K562 (cell line): ENCODE results near the gene KRTAP5-6. TPM values are rescaled to one million over a fixed set of nuclear protein-coding genes. Genes with fewer than 3 reads are reported as not detected.

Source experiments
- ATAC-seq: fragments of 200-7000 bp; cut with Tn5 transposase; 3 replicates; pipeline ENCODE4 v1.9.1; 2020; ENCODE audit warnings: moderate library complexity
- BruUV-seq: library from RNA; stranded (reverse); fragments of 400-500 nt; replicated peaks from 2 replicates; lab custom pipeline; 2021; lab: Mats Ljungman, UMichigan
- CTCF ChIA-PET: fragments of 300-600 bp; formaldehyde crosslinking; extraction: SDS; loops from one replicate; lab custom pipeline; 2021; ENCODE audit warnings: low intra/inter-chr PET ratio; lab: Yijun Ruan, JAX
- POLR2A ChIA-PET: fragments of 300-600, 350-650 bp; sonication (Branson Sonifier 250); formaldehyde crosslinking; extraction: SDS; loops from one replicate; lab custom pipeline; 2021; ENCODE audit warnings: antibody characterized with exemption, inconsistent platforms; lab: Yijun Ruan, JAX
- DNase-seq, 4 experiments: peaks; one replicate each; pipeline versions ENCODE4 v3.0.0 to v3.0.0-alpha.2; 2011 to 2018; ENCODE audit warnings: low spot score in 3 of 4, mixed read lengths in 3 of 4; ENCODE audit errors: extremely low read depth in 1 of 4
- FAIRE-seq: peaks from 2 replicates; lab custom pipeline; 2011; peaks lifted over from hg19 to GRCh38; lab: Jason Lieb, UNC
- H2AFZ ChIP-seq: 2 replicates; pipeline ENCODE4 v1.6.0; 2011; ENCODE audit warnings: low read depth, low read length, control low read depth, inconsistent platforms
- H3K27ac ChIP-seq: fragments of 200-600 bp; 3 replicates; pipeline ENCODE4 v1.8.0; 2011; ENCODE audit warnings: low read depth, mild to moderate bottlenecking, control low read depth, inconsistent platforms, low read length, moderate library complexity, mixed read lengths; ENCODE audit errors: extremely low read depth
- H3K27me3 ChIP-seq, 2 experiments: fragments of 300-600 bp in 1 of 2; 2 replicates in 1 of 2; 3 replicates in 1 of 2; pipeline versions ENCODE4 v1.6.0 to v1.8.0; 2011; ENCODE audit warnings: inconsistent platforms in 2 of 2, low read length in 2 of 2, mild to moderate bottlenecking in 1 of 2, mixed read lengths in 1 of 2, moderate library complexity in 1 of 2; ENCODE audit not compliant: control insufficient read depth in 2 of 2, insufficient read depth in 2 of 2
- H3K36me3 ChIP-seq: fragments of 300-600 bp; 3 replicates; pipeline ENCODE4 v1.8.0; 2011; ENCODE audit warnings: mild to moderate bottlenecking, low read length, inconsistent platforms; ENCODE audit not compliant: control insufficient read depth, insufficient read depth
- H3K4me1 ChIP-seq, 2 experiments: fragments of 200-600 bp in 1 of 2; replicated peaks in 1 of 2; 2 replicates in 1 of 2; 3 replicates in 1 of 2; pipeline versions ENCODE4 v1.5.1 to v1.8.0; 2011; ENCODE audit warnings: inconsistent platforms in 2 of 2, low read length in 2 of 2, mild to moderate bottlenecking in 1 of 2, mixed read lengths in 1 of 2, moderate library complexity in 1 of 2; ENCODE audit not compliant: control insufficient read depth in 2 of 2, insufficient read depth in 2 of 2
- H3K4me2 ChIP-seq: 2 replicates; pipeline ENCODE4 v1.6.1; 2011; ENCODE audit warnings: low read length, control low read depth, inconsistent platforms, mixed read lengths; ENCODE audit not compliant: insufficient read depth
- H3K4me3 ChIP-seq: fragments of 200-600 bp; sonication (generic), shearing (Covaris generic); 2 replicates; pipeline ENCODE4 v1.5.1; 2016; ENCODE audit warnings: control low read depth, inconsistent platforms
- H3K79me2 ChIP-seq: fragments of 200-600 bp; 3 replicates; pipeline ENCODE4 v1.8.0; 2011; ENCODE audit warnings: low read length, inconsistent platforms; ENCODE audit not compliant: control insufficient read depth, insufficient read depth
- H3K9ac ChIP-seq, 2 experiments: 2 replicates each; pipeline versions ENCODE4 v1.6.0 to v1.6.1; 2011; ENCODE audit warnings: low read depth in 2 of 2, low read length in 2 of 2, control low read depth in 1 of 2, inconsistent platforms in 1 of 2, mild to moderate bottlenecking in 1 of 2, mixed read lengths in 1 of 2; ENCODE audit not compliant: insufficient read depth in 1 of 2
- H3K9me1 ChIP-seq: one replicate; pipeline ENCODE4 v1.6.0; 2011; ENCODE audit warnings: inconsistent platforms, mild to moderate bottlenecking, low read length, moderate library complexity; ENCODE audit not compliant: control insufficient read depth, insufficient read depth
- H3K9me3 ChIP-seq: replicated peaks from 2 replicates; pipeline ENCODE4 v1.5.1; 2011; ENCODE audit warnings: low read depth, low read length, inconsistent platforms; ENCODE audit not compliant: control insufficient read depth, insufficient read depth
- H4K20me1 ChIP-seq: replicated peaks from 2 replicates; pipeline ENCODE4 v1.6.1; 2011; ENCODE audit warnings: low read length, inconsistent platforms, mixed read lengths; ENCODE audit not compliant: control insufficient read depth, insufficient read depth
- CBFA2T2 ChIP-seq: fragments of 450-650 bp; conservative IDR thresholded peaks from 2 replicates; pipeline ENCODE4 v1.6.1; 2017; ENCODE audit warnings: mild to moderate bottlenecking
- HOXB6 ChIP-seq: fragments of 250-450 bp; sonication (Bioruptor Pico); IDR thresholded peaks from 2 replicates; pipeline ENCODE4 v1.5.1; 2022; ENCODE audit warnings: mild to moderate bottlenecking, borderline replicate concordance
- MTA1 ChIP-seq: fragments of 450-650 bp; IDR thresholded peaks from 2 replicates; pipeline ENCODE4 v1.6.1; 2017; ENCODE audit warnings: borderline replicate concordance
- RFX7 ChIP-seq: fragments of 250-450 bp; sonication (Bioruptor Pico); IDR thresholded peaks from 2 replicates; pipeline ENCODE4 v1.5.1; 2021; ENCODE audit warnings: mild to moderate bottlenecking
- SIN3A ChIP-seq, 2 experiments: fragments of 150-350 bp in 1 of 2; IDR thresholded peaks; 2 replicates each; pipeline ENCODE4 v1.6.1; 2011 to 2016; ENCODE audit warnings: borderline replicate concordance in 2 of 2, low read depth in 2 of 2, low read length in 2 of 2, mild to moderate bottlenecking in 2 of 2, moderate library complexity in 2 of 2; ENCODE audit not compliant: control insufficient read depth in 1 of 2
- SMARCA5 ChIP-seq: fragments of 450-650 bp; IDR thresholded peaks from 2 replicates; pipeline ENCODE4 v1.6.1; 2016
- ZSCAN29 ChIP-seq: fragments of 450-650 bp; IDR thresholded peaks from 2 replicates; pipeline ENCODE4 v1.6.1; 2017
- WGBS: fragments of 100-300 bp; shearing (Covaris generic); methylation state at CpG from one replicate; pipeline ENCODE4 v1.1.6; 2016; ENCODE audit warnings: low coverage, mixed read lengths; ENCODE audit not compliant: insufficient coverage; ENCODE audit errors: missing lambda C conversion rate; 5-methylcytosine and 5-hydroxymethylcytosine counted together
- in situ Hi-C: fragments of 300-500 bp; cut with MboI; formaldehyde crosslinking; loops from 4 replicates; pipeline ENCODE4 v1.15.0; 2018; ENCODE audit warnings: inconsistent platforms, mixed read lengths
- intact Hi-C: fragments of 100-400 bp; cut with micrococcal nuclease; formaldehyde crosslinking; loops from 2 replicates; pipeline ENCODE4 v1.14.2; 2022
- polyA plus RNA-seq, 8 experiments: library from polyadenylated mRNA; depleted of rRNA in 4 of 8; stranded (reverse) in 5 of 8; unstranded in 3 of 8; fragments of >200 nt; fragmentation: Nextera tagmentation in 2 of 8; fragmentation: Illumina TruSeq in 1 of 8; extraction: Ambion mirVana in 2 of 8; extraction: Trizol in 1 of 8; gene quantifications; 2 replicates each; pipeline versions ENCODE4 v1.2.1 to v1.2.3, GENCODE V29; 2011 to 2014; ENCODE audit warnings: inconsistent platforms in 1 of 8, missing spikeins in 1 of 8
- total RNA-seq, 7 experiments: library from RNA; depleted of rRNA in 6 of 7; stranded (reverse); fragments of >200 nt in 6 of 7; fragmentation: Illumina TruSeq in 2 of 7; extraction: Trizol in 2 of 7; gene quantifications; 2 replicates each; pipeline versions ENCODE4 v1.2.1 to v1.2.3, GENCODE V29; 2011 to 2021; ENCODE audit warnings: low replicate concordance in 1 of 7
- TF ChIP-seq, protein P1 (sequence below): sonication (generic); formaldehyde crosslinking; IDR thresholded peaks from 2 replicates; pipeline ENCODE4 v1.8.0; 2022; ENCODE audit warnings: mild to moderate bottlenecking, missing genetic modification reagents
- TF ChIP-seq, protein P2 (sequence below): fragments of 250-450 bp; sonication (Bioruptor Pico); IDR thresholded peaks from 2 replicates; pipeline ENCODE4 v1.5.0; 2020; ENCODE audit warnings: mild to moderate bottlenecking, borderline replicate concordance
- TF ChIP-seq, protein P3 (sequence below): IDR thresholded peaks from 3 replicates; pipeline ENCODE4 v1.6.1; 2011; ENCODE audit warnings: borderline replicate concordance, mild to moderate bottlenecking, moderate library complexity; ENCODE audit not compliant: insufficient read length; ENCODE audit errors: extremely low read depth
- TF ChIP-seq, protein P4 (sequence below): sonication (generic); formaldehyde crosslinking; IDR thresholded peaks from 2 replicates; pipeline ENCODE4 v1.8.0; 2022; ENCODE audit warnings: mild to moderate bottlenecking, missing genetic modification reagents

The KRTAP5-6 gene
- total and polyA plus RNA-seq, 9 of the 15 experiments (the other 6 are each of a cell fraction or from before 2014, with no cell fraction given) = not detected

DNA sequence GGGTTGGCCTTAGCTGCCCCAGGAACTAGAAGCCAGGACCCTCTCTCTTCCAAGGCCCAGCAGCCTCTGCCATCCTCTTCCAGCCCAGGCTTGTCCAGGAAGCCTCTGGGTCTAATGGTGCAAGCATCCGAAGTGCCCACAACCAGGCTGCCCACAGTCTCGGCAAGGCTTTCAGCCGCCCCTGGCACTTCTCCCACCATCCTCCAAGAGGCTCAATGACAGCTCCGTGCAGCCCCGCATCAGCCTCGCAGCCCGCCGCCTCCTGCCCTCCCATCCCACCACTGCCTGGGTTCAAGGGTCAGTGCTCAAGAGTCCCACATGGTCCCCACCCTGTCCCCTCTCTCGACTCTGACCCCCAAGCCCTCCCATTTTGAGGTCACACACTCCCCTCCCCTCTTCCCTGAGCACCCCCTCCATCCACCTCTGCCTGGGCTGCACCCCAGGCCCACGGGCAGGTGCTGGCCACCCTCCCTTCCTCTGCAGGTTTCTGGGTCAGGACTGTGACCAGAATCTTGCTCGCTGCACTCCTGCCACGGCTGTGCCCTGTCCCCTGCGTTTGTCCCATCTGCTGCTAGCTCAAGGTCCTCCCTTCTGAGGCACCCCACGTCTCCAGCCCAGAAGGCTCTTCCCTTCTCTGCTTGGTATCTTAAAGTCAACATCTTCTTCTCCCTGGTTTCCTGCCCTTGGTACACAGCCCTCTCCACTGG, 36.2 kb downstream of the KRTAP5-6 start:
- intact Hi-C loops = no loop called here
- DNase-seq = no peak
- Histone ChIP-seq H3K27ac (no peak overlapping the region), H3K79me2 (no peaks in the 10 kb centered on the region), H3K4me1 (no peaks in the 10 kb centered on the region; a peak in 2 of 5 replicates), H3K4me2 (no peak overlapping the region), H3K9ac (no peak overlapping the region), H3K9me3 (peaks cover 8% of the 10 kb centered on the region; the same call in 1 of the 2 replicates), H3K27me3 (peaks cover 6 to 55% of the 10 kb centered on the region in 2 experiments), H3K36me3 (no peaks in the 10 kb centered on the region), H4K20me1 (no peaks in the 10 kb centered on the region), H2AFZ (no peak overlapping the region), H3K9me1 (no peaks in the 10 kb centered on the region), H3K4me3 (no peak overlapping the region)
- CTCF ChIA-PET = no interaction called here
- POLR2A ChIA-PET = interaction anchor here (1.0 to 1.5 kb wide), 4 partner anchors 9 to 26 kb away, joined by 3 to 6 read pairs (median 4); no protein-coding TSS in a partner anchor
- ATAC-seq = no peak
- no peak for FAIRE-seq
- no TSS peak for BruUV-seq
- in situ Hi-C loops = no loop called here
- 0% methylated on average over 12 of the region's 14 CpGs for WGBS
- TF ChIP-seq, protein P1, sequence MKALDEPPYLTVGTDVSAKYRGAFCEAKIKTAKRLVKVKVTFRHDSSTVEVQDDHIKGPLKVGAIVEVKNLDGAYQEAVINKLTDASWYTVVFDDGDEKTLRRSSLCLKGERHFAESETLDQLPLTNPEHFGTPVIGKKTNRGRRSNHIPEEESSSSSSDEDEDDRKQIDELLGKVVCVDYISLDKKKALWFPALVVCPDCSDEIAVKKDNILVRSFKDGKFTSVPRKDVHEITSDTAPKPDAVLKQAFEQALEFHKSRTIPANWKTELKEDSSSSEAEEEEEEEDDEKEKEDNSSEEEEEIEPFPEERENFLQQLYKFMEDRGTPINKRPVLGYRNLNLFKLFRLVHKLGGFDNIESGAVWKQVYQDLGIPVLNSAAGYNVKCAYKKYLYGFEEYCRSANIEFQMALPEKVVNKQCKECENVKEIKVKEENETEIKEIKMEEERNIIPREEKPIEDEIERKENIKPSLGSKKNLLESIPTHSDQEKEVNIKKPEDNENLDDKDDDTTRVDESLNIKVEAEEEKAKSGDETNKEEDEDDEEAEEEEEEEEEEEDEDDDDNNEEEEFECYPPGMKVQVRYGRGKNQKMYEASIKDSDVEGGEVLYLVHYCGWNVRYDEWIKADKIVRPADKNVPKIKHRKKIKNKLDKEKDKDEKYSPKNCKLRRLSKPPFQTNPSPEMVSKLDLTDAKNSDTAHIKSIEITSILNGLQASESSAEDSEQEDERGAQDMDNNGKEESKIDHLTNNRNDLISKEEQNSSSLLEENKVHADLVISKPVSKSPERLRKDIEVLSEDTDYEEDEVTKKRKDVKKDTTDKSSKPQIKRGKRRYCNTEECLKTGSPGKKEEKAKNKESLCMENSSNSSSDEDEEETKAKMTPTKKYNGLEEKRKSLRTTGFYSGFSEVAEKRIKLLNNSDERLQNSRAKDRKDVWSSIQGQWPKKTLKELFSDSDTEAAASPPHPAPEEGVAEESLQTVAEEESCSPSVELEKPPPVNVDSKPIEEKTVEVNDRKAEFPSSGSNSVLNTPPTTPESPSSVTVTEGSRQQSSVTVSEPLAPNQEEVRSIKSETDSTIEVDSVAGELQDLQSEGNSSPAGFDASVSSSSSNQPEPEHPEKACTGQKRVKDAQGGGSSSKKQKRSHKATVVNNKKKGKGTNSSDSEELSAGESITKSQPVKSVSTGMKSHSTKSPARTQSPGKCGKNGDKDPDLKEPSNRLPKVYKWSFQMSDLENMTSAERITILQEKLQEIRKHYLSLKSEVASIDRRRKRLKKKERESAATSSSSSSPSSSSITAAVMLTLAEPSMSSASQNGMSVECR (CRISPR knock-in tag) = no peak
- TF ChIP-seq, protein P2, sequence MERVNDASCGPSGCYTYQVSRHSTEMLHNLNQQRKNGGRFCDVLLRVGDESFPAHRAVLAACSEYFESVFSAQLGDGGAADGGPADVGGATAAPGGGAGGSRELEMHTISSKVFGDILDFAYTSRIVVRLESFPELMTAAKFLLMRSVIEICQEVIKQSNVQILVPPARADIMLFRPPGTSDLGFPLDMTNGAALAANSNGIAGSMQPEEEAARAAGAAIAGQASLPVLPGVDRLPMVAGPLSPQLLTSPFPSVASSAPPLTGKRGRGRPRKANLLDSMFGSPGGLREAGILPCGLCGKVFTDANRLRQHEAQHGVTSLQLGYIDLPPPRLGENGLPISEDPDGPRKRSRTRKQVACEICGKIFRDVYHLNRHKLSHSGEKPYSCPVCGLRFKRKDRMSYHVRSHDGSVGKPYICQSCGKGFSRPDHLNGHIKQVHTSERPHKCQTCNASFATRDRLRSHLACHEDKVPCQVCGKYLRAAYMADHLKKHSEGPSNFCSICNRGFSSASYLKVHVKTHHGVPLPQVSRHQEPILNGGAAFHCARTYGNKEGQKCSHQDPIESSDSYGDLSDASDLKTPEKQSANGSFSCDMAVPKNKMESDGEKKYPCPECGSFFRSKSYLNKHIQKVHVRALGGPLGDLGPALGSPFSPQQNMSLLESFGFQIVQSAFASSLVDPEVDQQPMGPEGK (CRISPR knock-in tag) = no peak
- TF ChIP-seq RFX7 (CRISPR knock-in tag) (no peak), HOXB6 (no peak), CBFA2T2 (no peak), SIN3A (IDR thresholded peaks at IDR 0.05; ENCODE audit: borderline replicate concordance in 2 of 2, control insufficient read depth in 1 of 2, low read depth in 2 of 2, low read length in 2 of 2) (no peak), SMARCA5 (no peak), MTA1 (no peak), ZSCAN29 (no peak)
- TF ChIP-seq, protein P3, sequence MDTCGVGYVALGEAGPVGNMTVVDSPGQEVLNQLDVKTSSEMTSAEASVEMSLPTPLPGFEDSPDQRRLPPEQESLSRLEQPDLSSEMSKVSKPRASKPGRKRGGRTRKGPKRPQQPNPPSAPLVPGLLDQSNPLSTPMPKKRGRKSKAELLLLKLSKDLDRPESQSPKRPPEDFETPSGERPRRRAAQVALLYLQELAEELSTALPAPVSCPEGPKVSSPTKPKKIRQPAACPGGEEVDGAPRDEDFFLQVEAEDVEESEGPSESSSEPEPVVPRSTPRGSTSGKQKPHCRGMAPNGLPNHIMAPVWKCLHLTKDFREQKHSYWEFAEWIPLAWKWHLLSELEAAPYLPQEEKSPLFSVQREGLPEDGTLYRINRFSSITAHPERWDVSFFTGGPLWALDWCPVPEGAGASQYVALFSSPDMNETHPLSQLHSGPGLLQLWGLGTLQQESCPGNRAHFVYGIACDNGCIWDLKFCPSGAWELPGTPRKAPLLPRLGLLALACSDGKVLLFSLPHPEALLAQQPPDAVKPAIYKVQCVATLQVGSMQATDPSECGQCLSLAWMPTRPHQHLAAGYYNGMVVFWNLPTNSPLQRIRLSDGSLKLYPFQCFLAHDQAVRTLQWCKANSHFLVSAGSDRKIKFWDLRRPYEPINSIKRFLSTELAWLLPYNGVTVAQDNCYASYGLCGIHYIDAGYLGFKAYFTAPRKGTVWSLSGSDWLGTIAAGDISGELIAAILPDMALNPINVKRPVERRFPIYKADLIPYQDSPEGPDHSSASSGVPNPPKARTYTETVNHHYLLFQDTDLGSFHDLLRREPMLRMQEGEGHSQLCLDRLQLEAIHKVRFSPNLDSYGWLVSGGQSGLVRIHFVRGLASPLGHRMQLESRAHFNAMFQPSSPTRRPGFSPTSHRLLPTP = no peak
- TF ChIP-seq, protein P4, sequence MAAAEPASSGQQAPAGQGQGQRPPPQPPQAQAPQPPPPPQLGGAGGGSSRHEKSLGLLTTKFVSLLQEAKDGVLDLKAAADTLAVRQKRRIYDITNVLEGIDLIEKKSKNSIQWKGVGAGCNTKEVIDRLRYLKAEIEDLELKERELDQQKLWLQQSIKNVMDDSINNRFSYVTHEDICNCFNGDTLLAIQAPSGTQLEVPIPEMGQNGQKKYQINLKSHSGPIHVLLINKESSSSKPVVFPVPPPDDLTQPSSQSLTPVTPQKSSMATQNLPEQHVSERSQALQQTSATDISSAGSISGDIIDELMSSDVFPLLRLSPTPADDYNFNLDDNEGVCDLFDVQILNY (CRISPR knock-in tag) = no peak
